GM12801 (cell line): ENCODE results near the gene PRR30.

ENCODE experiments used
- CTCF ChIP-seq: IDR thresholded peaks from one replicate; pipeline ENCODE4 v1.5.1; 2011; ENCODE audit warnings: control low read depth; ENCODE audit not compliant: insufficient read length; ENCODE audit errors: extremely low read depth

Gene PRR30

DNA sequence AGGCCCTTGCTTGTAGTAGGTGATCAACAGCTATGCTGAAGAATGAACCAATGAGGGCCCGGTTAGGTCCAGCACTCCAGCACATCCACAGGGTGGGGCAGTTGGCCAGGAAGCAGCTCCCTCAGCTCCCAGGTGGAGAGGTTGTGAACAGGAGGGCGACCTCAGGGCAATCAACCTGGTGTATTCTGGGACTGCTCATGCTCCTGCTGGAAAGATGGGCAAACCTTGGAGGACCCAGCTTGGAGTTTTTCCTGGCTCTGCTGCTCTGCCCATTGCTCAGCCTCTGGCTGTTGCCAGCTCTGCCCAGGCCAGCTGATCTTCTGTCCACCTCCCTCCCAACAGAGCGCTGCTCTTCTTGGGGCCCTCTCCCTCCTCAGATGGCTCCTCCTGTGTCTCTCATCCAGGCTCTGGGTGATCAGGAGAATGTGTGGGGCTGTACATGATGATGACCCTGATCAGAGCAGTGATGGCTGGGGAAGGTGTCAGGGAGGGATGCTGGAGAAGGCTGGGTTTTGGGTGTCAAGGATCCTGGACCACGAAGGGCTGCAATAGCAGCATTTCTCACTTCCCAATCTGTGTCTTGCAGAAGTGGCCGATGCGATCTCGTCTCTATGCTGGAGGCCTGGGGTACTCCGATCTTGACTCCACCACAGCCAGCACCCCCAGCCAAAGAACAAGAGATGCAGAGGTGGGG lies 13.0 kb upstream of the PRR30 start:
- TF ChIP-seq CTCF = no peak

GRCh38 chr2:27150639-27151230 lies 11.5 kb upstream of the PRR30 start:
- no peak for TF ChIP-seq CTCF

GRCh38 chr2:27149570-27150405 lies 10.6 kb upstream of the PRR30 start:
- TF ChIP-seq CTCF = no peak

- no peak for TF ChIP-seq CTCF
Observed at GRCh38 chr2:27148801-27149439, 9.7 kb upstream of the PRR30 start, which contains the start of gene TCF23. TSS of gene TCF23 (plus strand) at chr2:27149004. CDS start at chr2:27149134, 130 bp downstream.

GRCh38 chr2:27147935-27148334 lies 8.7 kb upstream of the PRR30 start:
- TF ChIP-seq CTCF = no peak

DNA sequence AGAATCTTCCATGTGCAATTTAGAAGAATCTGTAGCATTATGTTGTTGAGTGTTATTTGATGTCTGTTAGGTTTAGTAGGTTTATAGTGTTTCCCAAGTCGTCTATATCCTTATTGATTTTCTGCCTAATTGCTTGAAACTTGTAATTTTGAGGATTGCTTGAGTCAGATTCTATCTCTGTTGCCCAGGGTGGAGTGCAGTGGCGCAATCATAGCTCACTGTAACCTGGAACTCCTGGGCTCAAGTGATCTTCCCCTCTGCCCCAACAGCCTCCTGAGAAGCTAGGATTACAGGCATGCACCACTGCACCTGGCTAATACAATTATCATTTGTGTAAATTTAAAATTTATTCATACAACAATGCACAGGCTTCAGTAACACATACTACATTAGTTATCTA lies 6.5 kb upstream of the PRR30 start:
- TF ChIP-seq CTCF = no peak

DNA sequence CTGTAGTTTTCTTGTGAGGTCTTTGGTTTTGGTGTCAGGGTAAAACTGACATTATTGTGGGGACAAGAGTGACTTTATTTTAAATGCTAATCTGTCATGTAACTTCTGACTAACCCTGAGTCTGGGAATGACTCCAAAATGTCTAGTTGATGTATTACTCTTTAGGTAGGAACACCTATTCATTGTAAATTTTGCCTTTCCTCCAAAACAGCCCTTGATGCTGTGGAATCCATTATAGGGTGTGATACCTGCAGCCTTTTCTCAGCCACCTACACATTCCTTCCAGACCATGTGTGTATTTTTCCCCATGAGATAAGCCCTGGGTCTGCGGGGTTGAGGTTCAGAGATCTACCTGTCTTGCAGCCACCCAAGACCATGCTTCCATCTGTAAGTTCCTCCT lies 4.1 kb upstream of the PRR30 start:
- TF ChIP-seq CTCF = no peak
